ENCODE measurements around the gene HOMER2.

- TF ChIP-seq EZH2phosphoT487 (IDR thresholded peaks at IDR 0.05; ENCODE audit: unreplicated experiment) (no peak), CTCF (conservative IDR thresholded peaks at IDR 0.05; ENCODE audit: low read depth in 2 of 2) (no peak), POLR2AphosphoS5 (IDR thresholded peaks at IDR 0.05; ENCODE audit: low read depth) (no peak), EZH2 (IDR thresholded peaks at IDR 0.05; ENCODE audit: low read depth, unreplicated experiment) (no peak), ETS1 (IDR thresholded peaks at IDR 0.05) (no peak), CREB1 (CRISPR knock-in tag; IDR thresholded peaks at IDR 0.05; ENCODE audit: low read depth) (no peak), ZNF331 (CRISPR knock-in tag; IDR thresholded peaks at IDR 0.05; ENCODE audit: low read depth) (no peak), JUNB (IDR thresholded peaks at IDR 0.05; ENCODE audit: unreplicated experiment) (no peak), STAT1 (IDR thresholded peaks at IDR 0.05; ENCODE audit: unreplicated experiment) (no peak), REST (IDR thresholded peaks at IDR 0.05; ENCODE audit: unreplicated experiment) (no peak), ZNF114 (CRISPR knock-in tag; IDR thresholded peaks at IDR 0.05) (no peak)
Measured at GRCh38 chr15:82900511-82901060, 51.9 kb downstream of the HOMER2 start.

All from GM23338 (cell line).